ENCODE data around the gene KSR1. TPM values are rescaled to one million over a fixed set of nuclear protein-coding genes. Genes with fewer than 3 reads are reported as not detected.
"Not testable (repeated sequence)": the region's sequence is repeated elsewhere in the genome, so short reads cannot be mapped to it uniquely, and the experiment has no call there.

The KSR1 gene
- total RNA-seq, 2 donors from 2014 or later, result 11.5 to 23.7 TPM

DNA sequence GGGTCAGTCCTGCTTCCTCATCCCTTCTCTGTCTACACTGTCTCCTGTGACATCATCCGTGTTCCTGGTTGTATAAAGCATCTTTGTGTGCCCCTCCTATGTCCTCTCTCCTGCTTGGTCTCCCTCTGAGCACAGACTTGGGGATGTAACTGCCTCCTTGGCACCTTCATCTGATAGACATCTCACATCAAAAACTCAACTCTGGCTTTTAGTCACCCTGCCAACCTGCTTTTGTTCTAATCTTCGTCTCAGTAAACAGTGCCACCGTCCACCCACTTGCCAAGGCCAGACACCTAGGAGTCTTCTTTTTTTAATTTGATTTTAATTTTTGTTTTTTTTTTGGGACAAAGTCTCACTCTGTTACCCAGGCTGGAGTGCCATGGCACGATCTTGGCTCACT, 16.9 kb upstream of the KSR1 start:
- intact Hi-C loops (cut with DNase I), result no loop called here
- H3K27me3 ChIP-seq (replicated peaks; ENCODE audit: insufficient read depth), result no peaks in the 10 kb centered on the region
- no peak for DNase-seq (ENCODE audit: low spot score)
- WGBS, result 74% methylated on average over 4 of the region's 4 CpGs
- H3K27ac ChIP-seq, result no peak overlapping the region
- no peaks in the 10 kb centered on the region for H3K9me3 ChIP-seq
- no peak for TF ChIP-seq POLR2A (IDR thresholded peaks at IDR 0.05)
- TF ChIP-seq POLR2AphosphoS5 (IDR thresholded peaks at IDR 0.05), result no peak
- TF ChIP-seq, protein P1, sequence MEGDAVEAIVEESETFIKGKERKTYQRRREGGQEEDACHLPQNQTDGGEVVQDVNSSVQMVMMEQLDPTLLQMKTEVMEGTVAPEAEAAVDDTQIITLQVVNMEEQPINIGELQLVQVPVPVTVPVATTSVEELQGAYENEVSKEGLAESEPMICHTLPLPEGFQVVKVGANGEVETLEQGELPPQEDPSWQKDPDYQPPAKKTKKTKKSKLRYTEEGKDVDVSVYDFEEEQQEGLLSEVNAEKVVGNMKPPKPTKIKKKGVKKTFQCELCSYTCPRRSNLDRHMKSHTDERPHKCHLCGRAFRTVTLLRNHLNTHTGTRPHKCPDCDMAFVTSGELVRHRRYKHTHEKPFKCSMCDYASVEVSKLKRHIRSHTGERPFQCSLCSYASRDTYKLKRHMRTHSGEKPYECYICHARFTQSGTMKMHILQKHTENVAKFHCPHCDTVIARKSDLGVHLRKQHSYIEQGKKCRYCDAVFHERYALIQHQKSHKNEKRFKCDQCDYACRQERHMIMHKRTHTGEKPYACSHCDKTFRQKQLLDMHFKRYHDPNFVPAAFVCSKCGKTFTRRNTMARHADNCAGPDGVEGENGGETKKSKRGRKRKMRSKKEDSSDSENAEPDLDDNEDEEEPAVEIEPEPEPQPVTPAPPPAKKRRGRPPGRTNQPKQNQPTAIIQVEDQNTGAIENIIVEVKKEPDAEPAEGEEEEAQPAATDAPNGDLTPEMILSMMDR (IDR thresholded peaks at IDR 0.05), result no peak
- H3K4me1 ChIP-seq (replicated peaks), result no peaks in the 10 kb centered on the region
- H3K4me3 ChIP-seq, result no peak overlapping the region
- H3K36me3 ChIP-seq, result no peaks in the 10 kb centered on the region

DNA sequence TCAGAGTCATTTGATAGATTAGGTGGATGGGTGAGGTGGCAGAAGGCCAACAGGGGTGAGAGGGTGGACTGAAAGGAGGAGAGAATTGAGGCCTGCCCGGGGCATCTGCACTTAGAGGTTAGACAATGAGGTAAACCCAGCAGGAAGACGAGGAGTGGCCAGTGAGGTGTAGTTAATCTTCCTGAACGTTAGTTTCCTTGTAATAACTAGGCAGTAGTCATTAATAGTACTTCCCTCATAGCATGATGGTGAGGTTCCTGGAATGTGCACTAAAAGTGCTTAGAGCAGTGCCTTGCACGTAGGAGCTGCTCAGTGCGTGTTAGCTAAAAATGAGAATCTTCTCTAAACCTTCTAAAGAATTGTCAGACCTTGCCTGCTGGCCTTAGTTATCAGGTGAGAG, 13.5 kb upstream of the KSR1 start:
- Histone ChIP-seq H3K4me3 (no peak overlapping the region), H3K27ac (no peak overlapping the region), H3K4me1 (replicated peaks) (no peaks in the 10 kb centered on the region), H3K36me3 (no peaks in the 10 kb centered on the region), H3K9me3 (no peaks in the 10 kb centered on the region), H3K27me3 (replicated peaks; ENCODE audit: insufficient read depth) (no peaks in the 10 kb centered on the region)
- 81% methylated on average over 5 of the region's 5 CpGs for WGBS
- DNase-seq (ENCODE audit: low spot score), result no peak
- TF ChIP-seq POLR2A (IDR thresholded peaks at IDR 0.05), result no peak
- TF ChIP-seq POLR2AphosphoS5 (IDR thresholded peaks at IDR 0.05), result no peak
- TF ChIP-seq, protein P1 (IDR thresholded peaks at IDR 0.05), result no peak
- intact Hi-C loops (cut with DNase I), result no loop called here

DNA sequence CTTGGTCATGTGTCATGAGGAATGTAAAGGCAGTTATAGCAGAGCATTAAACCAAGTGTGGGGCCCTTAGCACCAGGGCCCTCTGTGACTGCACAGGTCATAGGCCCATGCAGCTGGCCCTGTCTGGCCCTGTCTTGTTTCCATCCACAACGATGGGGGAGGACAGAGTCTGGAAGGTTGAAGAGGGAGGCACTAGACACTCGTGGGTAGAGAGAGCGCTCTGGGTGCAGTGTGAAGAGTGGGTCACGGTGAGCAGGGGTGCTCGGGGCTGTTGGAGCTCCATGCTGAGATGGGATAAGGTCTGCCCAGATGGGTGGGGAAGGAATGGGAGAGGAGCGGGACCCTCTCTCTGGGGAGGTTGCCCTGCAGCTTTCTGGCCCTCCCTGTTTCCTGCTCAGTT, 12.8 kb upstream of the KSR1 start:
- Histone ChIP-seq H3K27me3 (replicated peaks; ENCODE audit: insufficient read depth) (no peaks in the 10 kb centered on the region), H3K9me3 (no peaks in the 10 kb centered on the region), H3K4me3 (no peak overlapping the region), H3K36me3 (no peaks in the 10 kb centered on the region), H3K4me1 (replicated peaks) (no peaks in the 10 kb centered on the region), H3K27ac (no peak overlapping the region)
- intact Hi-C loops (cut with DNase I), result no loop called here
- TF ChIP-seq, protein P1 (IDR thresholded peaks at IDR 0.05), result no peak
- TF ChIP-seq POLR2A (IDR thresholded peaks at IDR 0.05) (no peak), POLR2AphosphoS5 (IDR thresholded peaks at IDR 0.05) (no peak)
- no peak for DNase-seq (ENCODE audit: low spot score)
- WGBS, result 88% methylated on average over 6 of the region's 6 CpGs

DNA sequence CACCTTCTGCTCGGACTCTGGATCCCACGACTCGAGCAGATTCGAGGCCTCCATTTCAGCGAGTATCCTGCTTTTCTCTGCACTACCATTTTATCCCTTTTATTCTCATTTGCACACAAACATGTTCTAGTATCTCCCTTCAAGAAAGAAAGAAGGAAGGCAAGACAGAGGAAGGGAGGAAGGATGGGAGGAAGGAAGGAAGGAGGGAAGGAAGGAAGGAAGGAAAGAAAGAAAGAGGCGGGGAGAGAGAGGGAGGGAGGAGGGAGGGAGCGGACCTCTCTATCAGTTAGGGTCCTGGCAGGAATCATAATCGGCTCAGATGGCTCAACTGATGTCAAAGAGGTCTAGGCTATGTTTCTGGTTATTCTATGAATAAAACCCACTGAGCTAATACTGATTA, 10.3 kb upstream of the KSR1 start:
- Histone ChIP-seq H3K27me3 (replicated peaks; ENCODE audit: insufficient read depth) (no peaks in the 10 kb centered on the region), H3K4me3 (no peak overlapping the region), H3K36me3 (no peaks in the 10 kb centered on the region), H3K9me3 (no peaks in the 10 kb centered on the region), H3K4me1 (replicated peaks) (no peaks in the 10 kb centered on the region), H3K27ac (no peak overlapping the region)
- intact Hi-C loops (cut with DNase I), result no loop called here
- DNase-seq (ENCODE audit: low spot score), result no peak
- WGBS, result 89% methylated on average over 8 of the region's 8 CpGs
- TF ChIP-seq POLR2AphosphoS5 (IDR thresholded peaks at IDR 0.05), result no peak
- no peak for TF ChIP-seq POLR2A (IDR thresholded peaks at IDR 0.05)

DNA sequence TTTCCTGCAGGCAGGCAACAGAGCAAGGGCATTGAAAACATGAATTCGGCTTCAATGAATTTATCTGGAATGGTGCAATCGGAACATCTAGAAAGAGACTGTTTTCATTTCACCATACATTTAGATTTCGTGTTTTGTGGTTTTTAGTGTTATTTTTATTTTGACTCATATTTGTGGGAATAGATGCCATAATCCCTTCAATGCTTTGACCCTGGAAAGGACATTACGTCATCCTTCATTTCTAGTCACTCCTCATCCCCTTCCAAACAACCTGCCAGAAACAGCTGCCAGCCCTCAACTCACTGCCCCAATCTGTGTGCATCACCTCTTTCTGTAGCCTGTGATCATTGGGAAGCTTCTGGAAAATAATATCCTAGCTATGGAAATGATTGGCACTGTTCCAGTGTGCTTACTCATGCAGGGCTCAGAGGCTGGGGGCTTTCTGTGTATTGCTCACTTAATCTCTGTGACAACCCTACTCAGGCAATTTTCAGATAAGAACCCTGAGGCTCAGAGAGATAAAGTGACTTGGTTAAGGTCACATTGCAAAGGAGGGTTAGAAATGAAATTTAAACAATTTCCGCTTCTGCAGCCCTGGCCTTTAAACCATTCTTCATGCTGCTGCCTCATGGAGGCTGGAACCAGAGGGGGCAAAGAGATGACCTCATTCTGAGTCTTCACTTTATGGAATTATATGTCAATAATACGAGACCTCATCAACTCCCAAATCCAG, 9.5 kb upstream of the KSR1 start:
- H3K27me3 ChIP-seq (replicated peaks; ENCODE audit: insufficient read depth), result no peaks in the 10 kb centered on the region
- no peak for DNase-seq (ENCODE audit: low spot score)
- no peak for TF ChIP-seq POLR2AphosphoS5 (IDR thresholded peaks at IDR 0.05)
- TF ChIP-seq, protein P1 (IDR thresholded peaks at IDR 0.05), result no peak
- TF ChIP-seq POLR2A (IDR thresholded peaks at IDR 0.05), result no peak
- no peaks in the 10 kb centered on the region for H3K4me1 ChIP-seq (replicated peaks)
- WGBS, result 83% methylated on average over 6 of the region's 6 CpGs
- H3K9me3 ChIP-seq, result no peaks in the 10 kb centered on the region
- H3K36me3 ChIP-seq, result no peaks in the 10 kb centered on the region
- H3K4me3 ChIP-seq, result no peak overlapping the region
- H3K27ac ChIP-seq, result no peak overlapping the region
- intact Hi-C loops (cut with DNase I), result no loop called here

DNA sequence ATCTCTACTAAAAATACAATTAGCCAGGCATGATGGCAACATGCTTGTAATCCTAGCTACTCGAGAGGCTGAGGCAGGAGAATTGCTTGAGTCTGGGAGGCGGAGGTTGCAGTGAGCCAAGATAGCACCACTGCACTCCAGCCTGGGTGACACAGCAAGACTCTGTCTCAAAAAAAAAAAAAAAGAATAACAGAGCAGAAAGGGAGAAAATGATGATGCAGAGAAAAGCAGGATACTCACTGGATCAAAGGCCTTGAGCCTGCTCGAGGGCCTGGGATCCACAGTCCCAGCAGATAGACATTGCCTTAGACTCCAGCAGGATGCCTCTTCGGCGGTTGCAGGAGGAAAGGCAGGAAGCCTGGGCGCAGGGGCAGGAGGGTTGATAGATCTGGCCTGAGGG, 7.7 kb upstream of the KSR1 start:
- H3K4me3 ChIP-seq; H3K27ac ChIP-seq; H3K4me1 ChIP-seq (replicated peaks); DNase-seq (ENCODE audit: low spot score); intact Hi-C loops (cut with DNase I); H3K27me3 ChIP-seq (replicated peaks; ENCODE audit: insufficient read depth); H3K9me3 ChIP-seq; H3K36me3 ChIP-seq: not testable (repeated sequence)
- WGBS, result 92% methylated on average over 6 of the region's 6 CpGs
